HEK293 (cell line): ENCODE results near the gene TTF2.

ENCODE experiments used
- CTCF ChIA-PET: fragments of 350-600 bp; formaldehyde crosslinking; extraction: SDS; loops from one replicate; lab custom pipeline; 2021; ENCODE audit warnings: antibody characterized with exemption; lab: Yijun Ruan, JAX
- POLR2A ChIA-PET: fragments of 300-600 bp; formaldehyde crosslinking; extraction: SDS; loops from one replicate; lab custom pipeline; 2020; ENCODE audit warnings: antibody characterized with exemption, inconsistent platforms; lab: Yijun Ruan, JAX
- H3K27ac ChIP-seq: fragments of 200-500 bp; sonication (Bioruptor generic); 2 replicates; pipeline ENCODE4 v1.5.1; 2014; ENCODE audit warnings: low read depth, low read length, control low read depth, inconsistent platforms; ENCODE audit errors: extremely low read depth
- H3K36me3 ChIP-seq, 2 experiments: fragments of 200-500 bp in 1 of 2; sonication (Bioruptor generic) in 1 of 2; 1 replicate in 1 of 2; 2 replicates in 1 of 2; pipeline ENCODE4 v1.5.1; 2014 to 2017; ENCODE audit warnings: inconsistent platforms in 2 of 2, low read length in 2 of 2; ENCODE audit not compliant: control insufficient read depth in 2 of 2, insufficient read depth in 1 of 2
- H3K4me1 ChIP-seq: fragments of 200-500 bp; sonication (Bioruptor generic); 2 replicates; pipeline ENCODE4 v1.5.1; 2014; ENCODE audit warnings: mild to moderate bottlenecking, low read length, inconsistent platforms; ENCODE audit not compliant: control insufficient read depth, insufficient read depth
- H3K4me3 ChIP-seq: 2 replicates; pipeline ENCODE4 v1.5.1; 2011; ENCODE audit warnings: low read depth, mild to moderate bottlenecking, control low read depth, low read length, moderate library complexity
- H3K9me3 ChIP-seq: fragments of 200-500 bp; sonication (Bioruptor generic); 2 replicates; pipeline ENCODE4 v1.5.1; 2014; ENCODE audit warnings: low read depth, low read length, inconsistent platforms; ENCODE audit not compliant: control insufficient read depth, insufficient read depth
- HIC1 ChIP-seq: fragments of 450-650 bp; formaldehyde crosslinking; IDR thresholded peaks from 2 replicates; pipeline ENCODE4 v1.5.1; 2016; ENCODE audit warnings: missing biosample characterization, missing genetic modification characterization
- INSM2 ChIP-seq: fragments of 450-650 bp; formaldehyde crosslinking; IDR thresholded peaks from 2 replicates; pipeline ENCODE4 v1.5.1; 2016; ENCODE audit warnings: missing biosample characterization, missing genetic modification characterization
- KLF1 ChIP-seq: fragments of 450-650 bp; formaldehyde crosslinking; IDR thresholded peaks from 2 replicates; pipeline ENCODE4 v1.5.1; 2016; ENCODE audit warnings: missing biosample characterization, missing genetic modification characterization
- PRDM1 ChIP-seq: fragments of 450-650 bp; formaldehyde crosslinking; IDR thresholded peaks from 2 replicates; pipeline ENCODE4; 2016; ENCODE audit warnings: missing biosample characterization, missing genetic modification characterization
- PRDM4 ChIP-seq: fragments of 450-650 bp; formaldehyde crosslinking; IDR thresholded peaks from 2 replicates; pipeline ENCODE4 v1.5.1; 2017; ENCODE audit warnings: missing biosample characterization, missing genetic modification characterization
- YY2 ChIP-seq: fragments of 450-650 bp; formaldehyde crosslinking; IDR thresholded peaks from 2 replicates; pipeline ENCODE4 v1.5.1; 2016; ENCODE audit warnings: missing biosample characterization, missing genetic modification characterization
- ZBTB11 ChIP-seq: fragments of 450-650 bp; formaldehyde crosslinking; conservative IDR thresholded peaks from 2 replicates; pipeline ENCODE4 v1.5.1; 2016; ENCODE audit warnings: low read depth, missing biosample characterization, missing genetic modification characterization
- ZNF16 ChIP-seq: fragments of 450-650 bp; formaldehyde crosslinking; IDR thresholded peaks from 2 replicates; pipeline ENCODE4 v1.5.1; 2016; ENCODE audit warnings: low read depth, missing biosample characterization, missing genetic modification characterization
- ZNF2 ChIP-seq: fragments of 450-650 bp; formaldehyde crosslinking; IDR thresholded peaks from 2 replicates; pipeline ENCODE4 v1.5.1; 2016; ENCODE audit warnings: missing biosample characterization, missing genetic modification characterization
- ZNF202 ChIP-seq: fragments of 450-650 bp; formaldehyde crosslinking; IDR thresholded peaks from 2 replicates; pipeline ENCODE4 v1.5.1; 2016; ENCODE audit warnings: missing biosample characterization, missing genetic modification characterization, borderline replicate concordance
- ZNF280C ChIP-seq: fragments of 450-650 bp; formaldehyde crosslinking; IDR thresholded peaks from 2 replicates; pipeline ENCODE4 v1.5.1; 2016; ENCODE audit warnings: missing biosample characterization, missing genetic modification characterization
- ZNF391 ChIP-seq: fragments of 450-650 bp; formaldehyde crosslinking; IDR thresholded peaks from 2 replicates; pipeline ENCODE4 v1.5.1; 2016; ENCODE audit warnings: low read depth, missing biosample characterization, missing genetic modification characterization, borderline replicate concordance
- ZNF677 ChIP-seq: fragments of 450-650 bp; IDR thresholded peaks from 2 replicates; pipeline ENCODE4 v1.5.0; 2018; ENCODE audit warnings: missing biosample characterization, mild to moderate bottlenecking, missing genetic modification characterization, moderate library complexity
- ZNF701 ChIP-seq: fragments of 450-650 bp; formaldehyde crosslinking; IDR thresholded peaks from 2 replicates; pipeline ENCODE4 v1.5.1; 2016; ENCODE audit warnings: missing biosample characterization, missing genetic modification characterization
- ZNF704 ChIP-seq: fragments of 450-650 bp; formaldehyde crosslinking; IDR thresholded peaks from 2 replicates; pipeline ENCODE4 v1.5.1; 2016; ENCODE audit warnings: missing biosample characterization, missing genetic modification characterization
- ZNF707 ChIP-seq: fragments of 450-650 bp; formaldehyde crosslinking; IDR thresholded peaks from 2 replicates; pipeline ENCODE4 v1.5.1; 2016; ENCODE audit warnings: missing biosample characterization, missing genetic modification characterization
- ZNF768 ChIP-seq: fragments of 450-650 bp; formaldehyde crosslinking; IDR thresholded peaks from 2 replicates; pipeline ENCODE4 v1.5.1; 2018; ENCODE audit warnings: missing biosample characterization, mild to moderate bottlenecking, missing genetic modification characterization
- ZNF792 ChIP-seq: fragments of 450-650 bp; formaldehyde crosslinking; IDR thresholded peaks from 2 replicates; pipeline ENCODE4 v1.5.1; 2016; ENCODE audit warnings: missing biosample characterization, missing genetic modification characterization
- ZSCAN30 ChIP-seq: fragments of 450-650 bp; IDR thresholded peaks from 2 replicates; pipeline ENCODE4 v1.5.1; 2018; ENCODE audit warnings: missing biosample characterization, mild to moderate bottlenecking, missing genetic modification characterization, moderate library complexity

Gene TTF2

GRCh38 chr1:117105722-117106121, 45.6 kb downstream of the TTF2 start (continued):
- TF ChIP-seq ZNF704 (tag by site-specific recombination) (no peak), INSM2 (tag by site-specific recombination) (no peak), ZNF2 (no peak), ZNF707 (tag by site-specific recombination) (no peak), ZNF677 (tag by site-specific recombination) (no peak), PRDM4 (tag by site-specific recombination) (no peak)

GRCh38 chr1:117106478-117106877, 46.4 kb downstream of the TTF2 start:
- Histone ChIP-seq H3K4me3 (no peak overlapping the region), H3K27ac (no peak overlapping the region), H3K36me3 (peaks cover 6 to 76% of the 10 kb centered on the region in 2 experiments; a peak in 2 of 3 replicates), H3K9me3 (no peaks in the 10 kb centered on the region), H3K4me1 (no peaks in the 10 kb centered on the region)
- ChIA-PET POLR2A (no interaction called here), CTCF (interaction anchor here (0.6 to 0.9 kb wide), 2 partner anchors 40 to 269 kb away, joined by 3 read pairs; no protein-coding TSS in a partner anchor)
- TF ChIP-seq ZNF768 = no peak
- no peak for TF ChIP-seq ZNF701 (tag by site-specific recombination)
- no peak for TF ChIP-seq PRDM1 (tag by site-specific recombination)
- no peak for TF ChIP-seq ZSCAN30 (tag by site-specific recombination)
- TF ChIP-seq HIC1 (tag by site-specific recombination) = no peak
- no peak for TF ChIP-seq ZNF16 (tag by site-specific recombination)
- no peak for TF ChIP-seq KLF1 (tag by site-specific recombination)
- TF ChIP-seq ZNF391 (tag by site-specific recombination) = no peak
- TF ChIP-seq YY2 (tag by site-specific recombination) = no peak
- no peak for TF ChIP-seq ZNF202
- TF ChIP-seq ZBTB11 (tag by site-specific recombination) = no peak
- no peak for TF ChIP-seq ZNF280C (tag by site-specific recombination)
- no peak for TF ChIP-seq ZNF792 (tag by site-specific recombination)
